GM12891 (cell line): ENCODE measurements around the gene DNM3.

Experiments used
- PAX5 ChIP-seq: IDR thresholded peaks from 2 replicates; pipeline ENCODE4 v1.6.1; 2011; ENCODE audit warnings: low read length, moderate library complexity, mild to moderate bottlenecking; ENCODE audit not compliant: insufficient read depth, severe bottlenecking
- POLR2A ChIP-seq: IDR thresholded peaks from 2 replicates; pipeline ENCODE4 v1.6.1; 2011; ENCODE audit warnings: low read depth, low read length, control low read depth
- POLR2AphosphoS5 ChIP-seq: IDR thresholded peaks from 2 replicates; pipeline ENCODE4 v1.6.1; 2011; ENCODE audit warnings: low read depth, low read length, control low read depth
- SPI1 ChIP-seq: IDR thresholded peaks from 2 replicates; pipeline ENCODE4 v1.6.1; 2011; ENCODE audit warnings: low read depth, low read length, control low read depth
- TAF1 ChIP-seq: IDR thresholded peaks from 2 replicates; pipeline ENCODE4 v1.6.1; 2011; ENCODE audit warnings: low read depth, low read length, control low read depth

- no peak for TF ChIP-seq PAX5
- no peak for TF ChIP-seq POLR2A
- no peak for TF ChIP-seq TAF1
- TF ChIP-seq POLR2AphosphoS5 = no peak
- TF ChIP-seq SPI1 = no peak
These were observed 32.4 kb downstream of the DNM3 start for GRCh38 chr1:171873664-171874063.
